NCI-H2227 (cell line): Measurements from ENCODE around the gene IL34.

Experiments
- DNase-seq: peaks from one replicate; lab custom pipeline; 2025; ENCODE audit not compliant: unreplicated experiment; lab: John Stamatoyannopoulos, UW

The IL34 gene

GRCh38 chr16:70676675-70677498, 30.5 kb downstream of the IL34 start:
- no peak for DNase-seq

DNA sequence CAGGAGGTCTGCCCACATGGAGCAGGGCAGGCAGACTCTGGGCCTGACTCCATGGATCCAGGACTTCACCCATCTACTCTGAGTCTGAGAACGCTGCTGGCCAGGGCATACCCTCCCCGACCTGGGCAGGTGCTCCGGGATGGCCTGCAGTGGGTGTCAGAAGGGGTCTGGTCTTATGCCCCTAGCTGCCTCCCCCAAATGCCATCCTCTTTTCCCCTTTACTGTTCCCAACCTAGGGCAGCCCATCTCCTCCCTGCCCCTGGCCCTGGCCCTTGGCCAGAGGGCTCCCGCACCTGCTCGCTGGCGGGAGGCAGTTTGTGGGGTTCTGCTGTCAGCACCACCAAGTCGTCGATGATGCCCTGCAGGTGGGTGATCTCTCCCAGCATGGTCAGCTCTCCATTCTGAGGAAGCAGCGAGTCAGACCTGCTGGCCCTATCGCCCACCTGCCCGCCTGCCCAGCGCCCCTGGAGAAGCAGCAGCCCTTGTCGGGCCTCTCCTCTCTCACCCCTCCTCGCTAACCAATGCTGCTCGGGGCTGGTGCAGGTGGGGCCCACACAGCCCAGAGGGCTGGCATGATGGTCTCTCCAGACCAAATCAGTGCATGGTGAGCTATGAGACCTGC, 31.3 kb downstream of the IL34 start:
- no peak for DNase-seq

- DNase-seq: no peak
These were observed 31.9 kb downstream of the IL34 start for GRCh38 chr16:70678121-70678897.

DNA sequence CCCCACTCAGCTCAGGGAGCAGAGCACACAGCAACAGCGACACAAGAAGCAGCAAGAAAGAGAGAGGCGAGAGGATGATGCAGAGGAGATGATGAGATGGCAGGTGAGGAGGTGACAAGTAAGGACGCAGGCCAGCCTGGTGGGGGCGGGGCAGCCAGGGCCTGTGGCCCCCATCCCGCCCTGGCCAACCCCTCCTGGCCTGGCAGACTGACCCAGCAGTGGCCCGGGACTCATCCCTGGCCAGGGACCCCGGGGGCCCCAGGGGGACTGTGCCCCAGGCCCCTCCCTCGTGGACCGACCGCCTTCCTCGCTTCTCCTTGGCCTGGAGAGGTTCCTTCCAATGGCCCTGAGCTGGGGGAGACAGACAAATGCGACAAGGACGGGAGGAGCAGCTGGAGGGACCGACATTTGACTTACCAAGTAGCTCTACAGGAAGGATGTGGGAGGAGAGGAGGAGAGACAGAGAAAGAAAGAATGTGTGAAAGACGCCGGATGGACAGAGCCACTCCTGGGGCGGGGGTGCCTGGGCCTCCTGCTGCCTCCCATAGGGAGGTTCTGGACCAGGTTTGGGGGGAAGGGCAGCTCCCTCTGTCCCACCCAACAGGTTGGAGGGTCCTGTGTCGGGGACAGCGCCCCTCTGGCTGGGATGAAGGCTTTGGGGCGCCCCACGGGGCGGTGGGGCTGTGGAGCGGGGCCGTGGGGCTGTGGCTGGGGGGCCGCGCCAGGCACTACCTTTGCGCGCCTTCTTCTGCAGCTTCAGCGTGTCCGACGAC, 32.7 kb downstream of the IL34 start:
- DNase-seq: no peak

DNA sequence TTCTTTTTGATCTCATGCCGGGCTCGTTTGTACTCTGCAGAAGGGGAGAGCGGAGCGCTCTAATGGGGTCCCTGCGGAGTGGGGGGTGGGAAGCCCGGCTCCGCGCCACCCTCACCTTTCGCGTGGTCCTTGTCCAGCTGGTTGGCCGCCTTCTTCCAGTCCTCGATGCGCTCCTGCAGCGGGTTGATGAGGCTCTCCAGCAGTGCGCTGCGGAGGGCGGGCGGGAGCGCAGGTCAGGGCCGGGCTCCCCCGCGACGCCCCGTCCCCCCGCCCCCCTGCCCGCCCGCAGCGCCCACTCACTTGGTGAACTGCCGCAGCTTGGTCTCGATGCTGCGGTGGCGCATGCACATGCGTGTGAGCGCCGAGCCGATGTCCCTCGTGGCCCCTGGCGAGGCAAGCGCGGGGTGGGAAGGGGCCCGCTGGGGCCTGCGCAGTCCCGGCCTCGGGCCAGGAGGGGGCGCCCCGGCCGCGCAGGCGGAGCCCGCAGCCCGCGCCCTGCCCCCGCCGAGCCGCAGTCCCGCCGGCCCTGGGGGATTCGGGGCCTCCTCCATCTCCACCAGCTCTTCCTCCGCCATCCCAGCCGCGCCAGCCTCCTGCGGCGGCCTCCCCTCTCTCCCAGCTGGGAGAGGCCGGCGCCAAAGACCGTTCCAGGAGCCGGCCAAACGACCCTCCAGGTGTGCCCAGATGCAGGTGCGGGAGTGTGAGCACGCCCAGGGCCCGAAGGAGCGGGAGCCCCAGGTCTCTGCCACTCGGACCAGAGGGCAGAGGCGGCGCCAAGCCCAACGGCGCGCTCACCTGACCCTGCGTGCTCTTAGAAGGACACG, 33.5 kb downstream of the IL34 start:
- DNase-seq: no peak

DNA sequence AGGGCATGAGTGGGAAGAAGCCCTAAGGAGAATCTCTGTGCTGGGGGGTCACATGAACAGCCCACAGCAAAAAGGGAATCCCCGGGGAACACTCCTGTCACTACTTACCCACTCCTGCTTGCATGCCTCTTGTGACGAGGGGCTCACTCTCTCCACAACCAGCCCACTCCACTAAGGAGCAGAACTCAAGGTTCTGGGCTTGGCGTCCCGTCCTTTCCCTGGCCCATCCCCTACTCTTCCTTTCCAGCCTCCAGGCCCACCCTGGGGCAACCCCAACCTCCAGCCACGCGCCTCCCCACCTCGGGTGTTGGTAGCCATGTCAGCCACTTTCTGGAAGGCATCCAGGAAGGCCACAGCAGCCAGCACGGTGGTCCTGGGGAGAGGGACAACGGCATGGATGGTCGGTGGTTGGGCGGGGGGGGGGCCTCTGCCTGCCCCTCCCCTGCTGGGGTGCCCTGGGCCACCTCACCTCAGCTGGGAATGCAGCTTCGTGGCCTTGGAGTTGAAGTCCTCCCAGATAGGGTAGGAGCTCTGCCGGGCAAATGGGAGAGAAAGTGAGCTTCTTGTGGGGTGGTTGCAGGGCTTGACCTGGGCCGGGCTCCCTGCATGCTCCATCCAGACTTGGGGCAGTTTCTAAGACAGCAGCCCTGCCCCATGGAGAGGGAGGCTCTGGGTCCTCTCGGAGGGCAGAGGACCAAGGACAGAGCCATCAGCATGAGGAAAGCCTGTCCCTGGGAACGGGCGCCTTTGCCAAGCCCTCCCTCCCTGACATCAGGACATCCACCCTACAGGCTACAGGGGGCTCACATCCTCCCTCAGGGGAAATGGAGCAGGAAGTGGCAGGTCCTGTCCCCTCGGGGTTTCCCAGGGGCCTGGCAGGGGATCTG, 34.4 kb downstream of the IL34 start:
- no peak for DNase-seq

DNA sequence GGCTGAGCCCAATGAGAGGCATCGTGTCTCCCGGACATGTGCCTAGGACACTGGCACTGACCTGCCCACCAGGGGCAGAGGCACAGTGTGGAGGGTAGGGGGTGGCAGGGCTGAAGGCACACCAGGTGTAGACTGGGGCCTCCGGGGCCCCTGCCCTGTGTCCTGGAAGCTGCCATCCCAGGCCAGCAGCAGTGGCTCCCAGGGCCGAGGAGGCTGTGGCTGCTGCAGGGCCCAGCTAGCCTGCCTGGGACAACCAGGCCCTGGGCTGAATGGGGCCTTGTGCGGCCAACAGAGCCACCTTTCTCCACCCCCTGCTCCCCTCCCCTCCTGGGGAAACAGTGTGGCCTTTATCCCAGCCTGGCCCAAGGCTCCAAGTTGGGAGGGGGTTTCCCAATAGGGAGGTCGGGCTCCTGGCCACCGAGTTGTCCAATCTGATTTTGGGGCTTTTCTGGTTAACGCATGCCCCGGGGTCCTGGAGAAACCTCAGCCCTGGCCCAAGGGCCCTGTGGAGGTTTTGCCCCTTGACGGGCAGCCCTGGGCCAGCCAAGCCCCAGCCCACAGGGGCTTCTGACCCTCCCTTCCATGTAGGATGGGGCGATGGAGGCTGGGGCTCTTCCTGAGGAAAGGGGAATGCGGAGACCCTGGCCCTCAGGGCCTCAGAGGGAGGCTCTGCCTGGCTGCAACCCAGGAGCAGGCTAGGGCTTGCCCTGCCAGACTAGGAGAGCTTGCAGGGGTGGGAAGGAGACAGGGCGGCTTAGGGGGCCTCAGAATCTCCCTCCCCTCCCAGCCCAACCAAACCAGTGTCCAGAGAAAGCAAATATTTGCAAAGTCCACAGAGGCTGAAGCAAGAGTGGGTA, 35.3 kb downstream of the IL34 start:
- no peak for DNase-seq

DNA sequence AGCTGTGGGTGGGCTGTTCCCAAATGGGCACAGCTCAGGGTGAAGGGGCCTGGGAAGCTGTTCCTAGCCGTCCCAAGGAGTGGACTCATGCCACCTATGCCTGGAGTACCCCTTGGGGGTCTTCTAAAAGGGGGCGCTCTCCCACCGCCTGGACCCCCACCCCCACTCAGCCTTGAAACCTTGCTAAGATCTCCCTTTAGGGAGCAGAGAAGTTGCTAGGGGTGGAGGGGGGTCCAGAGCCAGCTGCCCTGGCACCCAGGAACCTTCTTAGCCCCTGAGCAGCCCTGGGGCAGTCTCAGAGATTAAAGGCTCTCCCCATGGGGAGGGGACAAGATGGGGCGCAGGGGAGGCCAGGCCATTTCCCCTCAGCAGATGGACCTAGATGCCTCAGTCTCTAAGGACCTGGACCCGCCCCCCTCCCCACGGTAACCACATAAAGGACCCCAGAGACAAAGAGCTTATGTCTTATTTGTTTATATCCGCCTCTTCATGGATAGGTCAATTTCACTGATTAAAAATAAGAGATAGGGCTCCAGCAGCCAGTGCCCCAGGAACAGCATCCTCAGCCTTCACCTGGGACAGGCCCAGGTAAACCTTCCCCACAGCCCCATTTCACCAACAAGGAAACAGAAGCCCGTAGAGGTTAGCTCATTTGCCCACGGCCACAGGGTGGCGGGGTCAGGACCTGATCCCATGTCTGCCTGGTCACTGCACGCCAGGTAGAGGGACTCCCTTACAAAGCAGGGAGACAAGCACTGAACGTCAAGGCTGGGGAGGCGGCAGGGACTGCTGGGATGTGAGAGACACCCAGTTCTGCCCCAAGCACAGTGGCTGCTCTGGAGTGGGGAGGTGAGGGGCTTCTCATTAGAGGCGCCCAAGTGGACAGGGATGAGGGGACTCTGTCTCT, 36.1 kb downstream of the IL34 start:
- DNase-seq: no peak

DNA sequence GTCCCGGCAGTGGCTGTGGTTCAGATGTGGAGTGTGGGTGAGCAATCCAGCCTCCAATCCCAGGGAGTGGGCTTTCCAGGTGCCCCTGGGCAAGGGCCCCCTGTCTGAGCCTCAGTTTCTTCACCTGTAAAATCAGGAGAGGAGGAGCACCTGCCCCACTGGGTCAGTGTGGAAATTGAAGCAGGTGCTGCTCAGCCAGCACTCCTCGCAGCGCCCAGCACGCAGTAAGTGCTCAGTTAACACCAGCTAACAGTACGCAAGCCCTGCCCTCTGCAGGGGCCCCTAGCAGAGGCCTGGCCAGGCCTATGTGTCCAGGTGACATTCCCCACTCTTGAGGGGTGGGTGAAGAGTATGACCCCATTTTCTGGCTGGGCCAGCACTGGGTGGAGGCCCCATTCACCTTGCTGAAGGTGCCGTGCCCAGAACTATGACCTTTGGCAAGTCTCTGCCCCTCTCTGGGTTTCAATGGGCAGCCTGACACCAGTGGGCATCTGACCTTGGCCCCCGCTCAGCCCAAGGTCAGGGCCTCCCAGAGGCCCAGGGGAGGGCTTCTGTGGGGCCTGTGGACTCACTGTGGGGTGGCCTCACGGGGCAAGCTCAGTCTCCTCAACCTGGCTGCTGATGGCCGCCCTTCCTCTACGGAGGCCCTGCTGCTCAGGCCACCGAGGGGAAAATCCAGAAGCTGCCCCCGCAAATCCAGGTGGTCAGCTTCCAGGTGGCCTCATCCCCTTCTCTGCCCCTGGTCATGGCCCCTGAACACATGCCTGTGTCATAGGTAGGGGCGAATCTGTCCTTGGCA, 37.0 kb downstream of the IL34 start:
- DNase-seq: no peak

GRCh38 chr16:70684146-70685060, 38.0 kb downstream of the IL34 start:
- DNase-seq: no peak

DNA sequence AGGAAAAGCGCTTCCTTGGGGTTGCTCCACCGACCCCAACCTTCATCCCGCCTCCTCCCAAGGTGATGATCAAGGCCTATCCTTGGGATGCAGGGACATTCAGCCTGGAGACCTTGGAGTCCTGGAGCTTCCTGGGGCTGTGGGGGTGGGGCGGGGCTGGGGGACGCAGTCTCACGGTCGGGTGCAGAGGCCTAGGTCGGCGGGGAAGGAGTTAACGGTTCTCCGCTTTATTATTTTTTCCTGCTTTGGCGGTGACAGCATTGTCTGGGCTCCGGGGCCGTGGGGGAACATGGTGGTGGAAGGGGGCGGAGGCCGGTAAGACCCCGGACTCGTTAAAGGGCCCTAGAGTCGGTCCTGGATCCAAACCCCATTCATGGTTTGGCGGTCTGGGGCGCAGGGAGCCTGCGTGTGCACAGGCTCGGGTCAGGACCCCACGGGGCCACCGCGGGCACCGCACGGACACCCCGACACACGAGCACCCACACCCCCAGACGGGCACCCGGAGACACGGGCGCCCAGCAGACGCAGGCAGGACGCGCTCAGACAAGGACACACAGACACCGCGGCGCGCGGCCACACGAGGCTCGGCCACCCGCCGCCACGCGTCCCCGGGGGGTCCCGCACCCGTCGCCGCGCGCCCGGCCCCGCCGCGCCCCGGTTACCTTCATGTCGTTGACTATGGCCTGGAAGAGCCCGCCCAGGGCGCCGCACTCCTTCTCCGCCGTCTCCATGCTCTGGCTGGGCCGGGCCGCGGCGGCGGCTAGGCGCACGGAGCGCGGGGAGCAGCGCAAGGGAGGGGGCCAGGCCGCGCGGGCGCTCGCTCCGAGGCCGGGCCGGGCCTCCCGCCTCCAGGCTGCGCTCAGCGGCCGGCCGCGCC, 38.9 kb downstream of the IL34 start:
- peak; percentile 65 for DNase-seq

GRCh38 chr16:70685938-70686375, 39.6 kb downstream of the IL34 start, which contains the start of gene MTSS2:
MTSS2 (minus strand) TSS chr16:70686053; CDS start chr16:70685791, 262 bp downstream.
- DNase-seq: peak; percentile 84

- no peak for DNase-seq
These were observed 40.2 kb downstream of the IL34 start for GRCh38 chr16:70686376-70687101.

GRCh38 chr16:70687102-70687511, 40.7 kb downstream of the IL34 start:
- DNase-seq: no peak
